Neural cell (in vitro differentiated cells): ENCODE data around the gene LHPP. TPM values are rescaled to one million over a fixed set of nuclear protein-coding genes. Genes with fewer than 3 reads are reported as not detected.
"Not testable (repeated sequence)": the region's sequence is repeated elsewhere in the genome, so short reads cannot be mapped to it uniquely, and the experiment has no call there.

Experiments used
- H2AFZ ChIP-seq: fragments of 200-600, 300-800 bp; sonication (generic), shearing (Covaris generic); 2 replicates; pipeline ENCODE4 v1.6.0; 2014; ENCODE audit warnings: low read depth, mild to moderate bottlenecking, antibody characterized with exemption, low read length, moderate library complexity
- H3F3A ChIP-seq: fragments of 200-600 bp; shearing (Covaris generic); 2 replicates; pipeline ENCODE4 v1.6.1; 2016; ENCODE audit warnings: mild to moderate bottlenecking, moderate library complexity, mixed read lengths, antibody characterized with exemption, low read length; ENCODE audit not compliant: insufficient read depth, poor library complexity, severe bottlenecking
- H3K27ac ChIP-seq: fragments of 200-600, 300-800 bp; sonication (generic), shearing (Covaris generic); 2 replicates; pipeline ENCODE4 v1.5.1; 2014; ENCODE audit warnings: mild to moderate bottlenecking, low read length, moderate library complexity
- H3K27me3 ChIP-seq: fragments of 300-800, 200-600 bp; sonication (generic), shearing (Covaris generic); 2 replicates; pipeline ENCODE4 v1.6.0; 2014; ENCODE audit warnings: mild to moderate bottlenecking, low read depth, low read length, moderate library complexity; ENCODE audit not compliant: insufficient read depth
- H3K36me3 ChIP-seq: fragments of 300-800, 200-600 bp; sonication (generic), shearing (Covaris generic); 2 replicates; pipeline ENCODE4 v1.5.1; 2014; ENCODE audit warnings: mild to moderate bottlenecking, antibody characterized with exemption, low read length, moderate library complexity; ENCODE audit not compliant: insufficient read depth
- H3K4me2 ChIP-seq: fragments of 300-800, 200-600 bp; sonication (generic), shearing (Covaris generic); 2 replicates; pipeline ENCODE4 v1.6.0; 2014; ENCODE audit warnings: mild to moderate bottlenecking, low read length
- H3K4me3 ChIP-seq: fragments of 300-800, 200-600 bp; sonication (generic), shearing (Covaris generic); 2 replicates; pipeline ENCODE4 v1.5.1; 2014; ENCODE audit warnings: mild to moderate bottlenecking, low read length, moderate library complexity
- H3K79me2 ChIP-seq: fragments of 200-600 bp; shearing (Covaris generic); replicated peaks from 2 replicates; pipeline ENCODE4 v1.6.0; 2014; ENCODE audit warnings: mild to moderate bottlenecking, low read length, moderate library complexity; ENCODE audit not compliant: insufficient read depth
- H3K9ac ChIP-seq: fragments of 300-800, 200-600 bp; sonication (generic), shearing (Covaris generic); 2 replicates; pipeline ENCODE4 v1.6.1; 2016; ENCODE audit warnings: mild to moderate bottlenecking, low read length, mixed read lengths
- H3K9me2 ChIP-seq: fragments of 200-600 bp; shearing (Covaris generic); 2 replicates; pipeline ENCODE4 v1.6.1; 2016; ENCODE audit warnings: mild to moderate bottlenecking, low read length, mixed read lengths; ENCODE audit not compliant: insufficient read depth
- H3K9me3 ChIP-seq: fragments of 200-600, 300-800 bp; sonication (generic), shearing (Covaris generic); 2 replicates; pipeline ENCODE4 v1.6.1; 2016; ENCODE audit warnings: mild to moderate bottlenecking, mixed run types, low read length, moderate library complexity, mixed read lengths
- H4K20me1 ChIP-seq: fragments of 200-600 bp; shearing (Covaris generic); 2 replicates; pipeline ENCODE4 v1.6.1; 2016; ENCODE audit warnings: mild to moderate bottlenecking, mixed run types; ENCODE audit not compliant: insufficient read depth
- EP300 ChIP-seq: fragments of 450-650 bp; conservative IDR thresholded peaks from 2 replicates; pipeline ENCODE4 v1.6.1; 2014; ENCODE audit warnings: antibody characterized with exemption, mild to moderate bottlenecking, moderate library complexity; ENCODE audit not compliant: poor library complexity, severe bottlenecking
- EZH2 ChIP-seq: fragments of 200-600, 300-800 bp; shearing (Covaris generic), sonication (generic); IDR thresholded peaks from 2 replicates; pipeline ENCODE4 v1.6.1; 2014; ENCODE audit warnings: antibody characterized with exemption, low read length, borderline replicate concordance, mild to moderate bottlenecking; ENCODE audit not compliant: insufficient read depth, poor library complexity, severe bottlenecking
- MXI1 ChIP-seq: fragments of 450-650 bp; conservative IDR thresholded peaks from 2 replicates; pipeline ENCODE4 v1.6.1; 2014; ENCODE audit warnings: antibody characterized with exemption, mild to moderate bottlenecking; ENCODE audit not compliant: poor library complexity, severe bottlenecking
- POLR2AphosphoS5 ChIP-seq: IDR thresholded peaks from 2 replicates; pipeline ENCODE4 v1.6.1; 2012
- RAD21 ChIP-seq: fragments of 450-650 bp; conservative IDR thresholded peaks from 2 replicates; pipeline ENCODE4 v1.6.1; 2014; ENCODE audit warnings: antibody characterized with exemption, mild to moderate bottlenecking, moderate library complexity
- REST ChIP-seq: IDR thresholded peaks from 2 replicates; pipeline ENCODE4 v1.6.1; 2012; ENCODE audit warnings: borderline replicate concordance
- SMC3 ChIP-seq: fragments of 450-650 bp; conservative IDR thresholded peaks from 2 replicates; pipeline ENCODE4 v1.6.1; 2014; ENCODE audit warnings: antibody characterized with exemption, mild to moderate bottlenecking, moderate library complexity; ENCODE audit not compliant: poor library complexity
- TAF1 ChIP-seq: IDR thresholded peaks from 2 replicates; pipeline ENCODE4 v1.6.1; 2012; ENCODE audit warnings: low read depth
- polyA plus RNA-seq: library from polyadenylated mRNA; depleted of rRNA; stranded (reverse); fragments of >200 nt; gene quantifications from 2 replicates; pipeline ENCODE4 v1.2.3, GENCODE V29; 2014
- TF ChIP-seq, protein P1 (sequence below): fragments of 450-650 bp; IDR thresholded peaks from 2 replicates; pipeline ENCODE4 v1.5.1; 2014; ENCODE audit warnings: antibody characterized with exemption, mild to moderate bottlenecking, moderate library complexity; ENCODE audit not compliant: poor library complexity, severe bottlenecking

The LHPP gene
- polyA plus RNA-seq, 1 donor from 2014 or later: 16.0 TPM

- TF ChIP-seq REST (no peak), TAF1 (no peak), SMC3 (no peak), RAD21 (no peak), EP300 (no peak), MXI1 (no peak), POLR2AphosphoS5 (no peak), EZH2 (no peak)
- TF ChIP-seq, protein P1, sequence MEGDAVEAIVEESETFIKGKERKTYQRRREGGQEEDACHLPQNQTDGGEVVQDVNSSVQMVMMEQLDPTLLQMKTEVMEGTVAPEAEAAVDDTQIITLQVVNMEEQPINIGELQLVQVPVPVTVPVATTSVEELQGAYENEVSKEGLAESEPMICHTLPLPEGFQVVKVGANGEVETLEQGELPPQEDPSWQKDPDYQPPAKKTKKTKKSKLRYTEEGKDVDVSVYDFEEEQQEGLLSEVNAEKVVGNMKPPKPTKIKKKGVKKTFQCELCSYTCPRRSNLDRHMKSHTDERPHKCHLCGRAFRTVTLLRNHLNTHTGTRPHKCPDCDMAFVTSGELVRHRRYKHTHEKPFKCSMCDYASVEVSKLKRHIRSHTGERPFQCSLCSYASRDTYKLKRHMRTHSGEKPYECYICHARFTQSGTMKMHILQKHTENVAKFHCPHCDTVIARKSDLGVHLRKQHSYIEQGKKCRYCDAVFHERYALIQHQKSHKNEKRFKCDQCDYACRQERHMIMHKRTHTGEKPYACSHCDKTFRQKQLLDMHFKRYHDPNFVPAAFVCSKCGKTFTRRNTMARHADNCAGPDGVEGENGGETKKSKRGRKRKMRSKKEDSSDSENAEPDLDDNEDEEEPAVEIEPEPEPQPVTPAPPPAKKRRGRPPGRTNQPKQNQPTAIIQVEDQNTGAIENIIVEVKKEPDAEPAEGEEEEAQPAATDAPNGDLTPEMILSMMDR: no peak
- H3K9me3 ChIP-seq: no peaks in the 10 kb centered on the region
- no peaks in the 10 kb centered on the region for H3F3A ChIP-seq
- no peak overlapping the region for H3K9ac ChIP-seq
- H2AFZ ChIP-seq: no peak overlapping the region
- no peak overlapping the region for H3K4me3 ChIP-seq
- H4K20me1 ChIP-seq: no peaks in the 10 kb centered on the region
- H3K9me2 ChIP-seq: no peaks in the 10 kb centered on the region
- no peak overlapping the region for H3K4me2 ChIP-seq
- H3K36me3 ChIP-seq: no peaks in the 10 kb centered on the region
- no peak overlapping the region for H3K27ac ChIP-seq
- H3K27me3 ChIP-seq: no peaks in the 10 kb centered on the region
- H3K79me2 ChIP-seq: no peaks in the 10 kb centered on the region
Measured at GRCh38 chr10:124433461-124433860, 28.2 kb upstream of the LHPP start.

- H3K4me3 ChIP-seq, H3K9me3 ChIP-seq, H2AFZ ChIP-seq, H3K9me2 ChIP-seq, H3K27me3 ChIP-seq, H3K79me2 ChIP-seq, H3F3A ChIP-seq, H3K4me2 ChIP-seq, H3K27ac ChIP-seq, H3K9ac ChIP-seq, H4K20me1 ChIP-seq, H3K36me3 ChIP-seq: not testable (repeated sequence)
Measured at GRCh38 chr10:124435683-124436082, 25.9 kb upstream of the LHPP start.

DNA sequence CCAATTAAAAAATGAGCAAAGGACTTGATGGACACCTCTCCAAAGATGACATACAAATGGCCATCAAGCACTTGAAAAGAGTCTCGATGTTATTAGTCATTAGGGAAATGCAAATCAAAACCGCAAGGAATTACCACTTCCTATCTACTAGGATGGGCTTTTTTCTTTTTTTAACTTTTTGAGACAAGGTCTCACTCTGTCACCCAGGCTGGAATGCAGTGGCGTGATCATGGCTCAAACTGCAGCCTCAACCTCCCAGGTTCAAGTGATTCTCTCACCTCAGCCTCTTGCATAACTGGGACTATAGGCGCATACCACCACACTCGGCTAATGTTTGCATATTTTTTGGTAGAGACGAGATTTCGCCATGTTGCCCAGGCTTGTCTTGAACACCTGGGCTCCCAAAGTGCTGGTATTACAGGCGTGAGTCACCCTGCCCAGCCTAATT is 25.4 kb upstream of the LHPP start:
- H3K4me2 ChIP-seq: no peak overlapping the region
- no peaks in the 10 kb centered on the region for H3K36me3 ChIP-seq
- no peaks in the 10 kb centered on the region for H3K9me2 ChIP-seq

More for the DNA sequence above, 25.4 kb upstream of the LHPP start:
- no peak overlapping the region for H3K9ac ChIP-seq
- H3K27ac ChIP-seq: no peak overlapping the region
- H2AFZ ChIP-seq: no peak overlapping the region
- H3K9me3 ChIP-seq: no peaks in the 10 kb centered on the region
- no peaks in the 10 kb centered on the region for H3K79me2 ChIP-seq
- H3K27me3 ChIP-seq: no peaks in the 10 kb centered on the region
- no peak for TF ChIP-seq REST
- TF ChIP-seq RAD21: no peak
- no peak for TF ChIP-seq MXI1
- TF ChIP-seq, protein P1: no peak
- H3F3A ChIP-seq: no peaks in the 10 kb centered on the region
- no peak overlapping the region for H3K4me3 ChIP-seq
- no peaks in the 10 kb centered on the region for H4K20me1 ChIP-seq
